Middle frontal gyrus (tissue), 1 donor: ENCODE measurements around the gene SMIM23.

Experiments
- DNase-seq: peaks from one replicate; pipeline ENCODE4 v3.0.0-alpha.2; 2015; ENCODE audit warnings: low spot score; ENCODE audit errors: extremely low spot score

The SMIM23 gene

GRCh38 chr5:171813813-171814490 lies 28.3 kb downstream of the SMIM23 start:
- no peak for DNase-seq

GRCh38 chr5:171816666-171817065 lies 31.0 kb downstream of the SMIM23 start:
- DNase-seq = no peak

- no peak for DNase-seq
Measured at GRCh38 chr5:171820561-171820960, 34.9 kb downstream of the SMIM23 start.

GRCh38 chr5:171821286-171821685 lies 35.7 kb downstream of the SMIM23 start:
- DNase-seq = no peak

GRCh38 chr5:171823269-171823668 lies 37.7 kb downstream of the SMIM23 start:
- no peak for DNase-seq

- DNase-seq = no peak
Measured at GRCh38 chr5:171825051-171825450, 39.4 kb downstream of the SMIM23 start.

- no peak for DNase-seq
Measured at GRCh38 chr5:171826132-171826531, 40.5 kb downstream of the SMIM23 start.

- DNase-seq = no peak
Measured at GRCh38 chr5:171827162-171827561, 41.5 kb downstream of the SMIM23 start.

GRCh38 chr5:171830686-171831085 lies 45.1 kb downstream of the SMIM23 start:
- DNase-seq = no peak

GRCh38 chr5:171832775-171833174 lies 47.2 kb downstream of the SMIM23 start:
- DNase-seq = no peak

- no peak for DNase-seq
Measured at GRCh38 chr5:171834461-171834860, 48.8 kb downstream of the SMIM23 start.

GRCh38 chr5:171835066-171835465 lies 49.4 kb downstream of the SMIM23 start:
- DNase-seq = no peak

GRCh38 chr5:171837522-171837921 lies 51.9 kb downstream of the SMIM23 start:
- DNase-seq = no peak

GRCh38 chr5:171838066-171838465 lies 52.4 kb downstream of the SMIM23 start:
- no peak for DNase-seq

GRCh38 chr5:171839112-171839511 lies 53.5 kb downstream of the SMIM23 start:
- DNase-seq = no peak

- DNase-seq = no peak
Measured at GRCh38 chr5:171840066-171840465, 54.4 kb downstream of the SMIM23 start.
